ENCODE measurements around the gene PCDH1.

The PCDH1 gene

DNA sequence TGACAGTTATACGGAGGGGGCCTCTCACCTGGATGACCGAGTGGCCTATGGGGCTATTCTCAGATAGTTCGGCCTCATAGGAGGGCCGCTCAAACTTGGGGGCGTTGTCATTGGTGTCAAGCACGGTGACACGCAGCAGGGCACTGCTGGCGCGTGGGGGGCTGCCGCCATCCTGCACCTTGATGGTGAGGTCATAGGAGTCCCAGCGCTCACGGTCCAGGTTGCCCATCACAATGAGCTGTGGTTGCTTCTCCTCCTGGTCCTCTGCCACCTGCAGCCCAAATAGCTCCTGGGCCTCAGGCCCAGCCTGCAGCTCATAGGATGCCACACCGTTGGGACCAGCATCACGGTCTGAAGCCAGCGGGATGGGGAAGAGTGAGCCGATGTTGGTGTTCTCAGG, 9.7 kb downstream of the PCDH1 start:
- Histone ChIP-seq H3K4me2 (ENCODE audit: low read depth, low read length, poor library complexity, severe bottlenecking) (no peak overlapping the region), H3K9ac (ENCODE audit: low read depth, low read length, poor library complexity, severe bottlenecking) (no peak overlapping the region), H3K9me2 (replicated peaks; ENCODE audit: low read depth, low read length) (no peaks in the 10 kb centered on the region), H4K20me1 (ENCODE audit: insufficient read depth, low read length, poor library complexity, severe bottlenecking) (no peaks in the 10 kb centered on the region), H2AFZ (ENCODE audit: low read length) (no peak overlapping the region), H3K4me3 (ENCODE audit: low read length, poor library complexity, severe bottlenecking) (no peak overlapping the region), H3K4me1 (ENCODE audit: insufficient read depth, low read length, poor library complexity, severe bottlenecking) (no peaks in the 10 kb centered on the region), H3K27me3 (ENCODE audit: insufficient read depth, low read length, poor library complexity, severe bottlenecking) (no peaks in the 10 kb centered on the region), H3K9me3 (ENCODE audit: insufficient read depth, low read depth, low read length) (no peaks in the 10 kb centered on the region), H3F3A (ENCODE audit: low read depth) (no peaks in the 10 kb centered on the region), H3K79me2 (ENCODE audit: insufficient read depth, low read length) (no peaks in the 10 kb centered on the region), H3K36me3 (ENCODE audit: insufficient read depth, low read length) (no peaks in the 10 kb centered on the region)
- no peak for TF ChIP-seq EZH2phosphoT487 (IDR thresholded peaks at IDR 0.05; ENCODE audit: borderline replicate concordance)

DNA sequence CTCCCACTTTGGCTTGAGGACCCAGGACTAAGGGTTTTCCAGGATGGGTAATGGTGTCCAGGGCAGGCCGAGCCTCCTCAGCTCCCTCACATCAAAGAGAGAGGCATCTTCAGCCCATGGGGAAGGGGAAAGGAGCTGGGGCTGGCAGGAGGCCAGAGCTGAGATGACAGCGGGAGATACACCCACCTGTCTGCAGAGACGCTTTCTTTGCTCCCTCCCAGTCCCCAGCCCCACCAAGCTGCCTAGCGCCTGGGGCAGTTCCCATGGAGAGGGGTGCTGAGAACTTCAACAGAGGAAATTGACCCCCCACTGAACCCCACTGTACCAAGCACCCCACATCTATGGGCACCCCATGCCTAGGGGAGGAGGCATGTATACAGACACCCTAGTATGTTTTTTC, 10.6 kb downstream of the PCDH1 start:
- no peaks in the 10 kb centered on the region for H4K20me1 ChIP-seq (ENCODE audit: insufficient read depth, low read length, poor library complexity, severe bottlenecking)
- H3K36me3 ChIP-seq (ENCODE audit: insufficient read depth, low read length) = no peaks in the 10 kb centered on the region
- no peak overlapping the region for H3K9ac ChIP-seq (ENCODE audit: low read depth, low read length, poor library complexity, severe bottlenecking)
- H3K4me1 ChIP-seq (ENCODE audit: insufficient read depth, low read length, poor library complexity, severe bottlenecking) = no peaks in the 10 kb centered on the region
- H3K27me3 ChIP-seq (ENCODE audit: insufficient read depth, low read length, poor library complexity, severe bottlenecking) = no peaks in the 10 kb centered on the region
- H3K4me2 ChIP-seq (ENCODE audit: low read depth, low read length, poor library complexity, severe bottlenecking) = no peak overlapping the region
- no peak overlapping the region for H2AFZ ChIP-seq (ENCODE audit: low read length)
- TF ChIP-seq, protein P1, sequence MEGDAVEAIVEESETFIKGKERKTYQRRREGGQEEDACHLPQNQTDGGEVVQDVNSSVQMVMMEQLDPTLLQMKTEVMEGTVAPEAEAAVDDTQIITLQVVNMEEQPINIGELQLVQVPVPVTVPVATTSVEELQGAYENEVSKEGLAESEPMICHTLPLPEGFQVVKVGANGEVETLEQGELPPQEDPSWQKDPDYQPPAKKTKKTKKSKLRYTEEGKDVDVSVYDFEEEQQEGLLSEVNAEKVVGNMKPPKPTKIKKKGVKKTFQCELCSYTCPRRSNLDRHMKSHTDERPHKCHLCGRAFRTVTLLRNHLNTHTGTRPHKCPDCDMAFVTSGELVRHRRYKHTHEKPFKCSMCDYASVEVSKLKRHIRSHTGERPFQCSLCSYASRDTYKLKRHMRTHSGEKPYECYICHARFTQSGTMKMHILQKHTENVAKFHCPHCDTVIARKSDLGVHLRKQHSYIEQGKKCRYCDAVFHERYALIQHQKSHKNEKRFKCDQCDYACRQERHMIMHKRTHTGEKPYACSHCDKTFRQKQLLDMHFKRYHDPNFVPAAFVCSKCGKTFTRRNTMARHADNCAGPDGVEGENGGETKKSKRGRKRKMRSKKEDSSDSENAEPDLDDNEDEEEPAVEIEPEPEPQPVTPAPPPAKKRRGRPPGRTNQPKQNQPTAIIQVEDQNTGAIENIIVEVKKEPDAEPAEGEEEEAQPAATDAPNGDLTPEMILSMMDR (conservative IDR thresholded peaks at IDR 0.05; ENCODE audit: low read length) = no peak
- no peak for TF ChIP-seq EZH2phosphoT487 (IDR thresholded peaks at IDR 0.05; ENCODE audit: borderline replicate concordance)
- H3K4me3 ChIP-seq (ENCODE audit: low read length, poor library complexity, severe bottlenecking) = no peak overlapping the region
- no peaks in the 10 kb centered on the region for H3K9me2 ChIP-seq (replicated peaks; ENCODE audit: low read depth, low read length)
- H3K79me2 ChIP-seq (ENCODE audit: insufficient read depth, low read length) = no peaks in the 10 kb centered on the region
- no peaks in the 10 kb centered on the region for H3F3A ChIP-seq (ENCODE audit: low read depth)
- no peaks in the 10 kb centered on the region for H3K9me3 ChIP-seq (ENCODE audit: insufficient read depth, low read depth, low read length)

DNA sequence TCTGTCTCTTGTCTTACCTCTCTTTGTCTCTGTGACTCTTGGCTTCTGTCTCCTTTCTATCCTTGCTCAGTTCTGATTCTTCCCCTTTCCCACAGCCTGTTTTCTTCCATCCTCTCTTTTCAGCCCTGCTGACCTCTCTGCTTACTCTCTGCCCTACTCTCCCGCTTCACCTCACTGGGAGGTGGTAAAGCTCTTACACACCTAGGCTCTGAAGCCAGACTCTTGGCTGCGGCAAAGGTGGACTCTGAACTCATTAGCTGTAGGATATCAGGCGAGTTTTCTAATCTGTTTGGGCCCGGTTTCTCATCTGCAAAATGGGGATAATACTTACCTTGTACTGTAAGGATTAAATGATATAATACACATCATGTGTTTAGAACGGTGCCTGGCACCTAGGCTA, 11.1 kb downstream of the PCDH1 start:
- TF ChIP-seq, protein P1 (conservative IDR thresholded peaks at IDR 0.05; ENCODE audit: low read length) = no peak
- no peak for TF ChIP-seq EZH2phosphoT487 (IDR thresholded peaks at IDR 0.05; ENCODE audit: borderline replicate concordance)
- H3F3A ChIP-seq (ENCODE audit: low read depth) = no peaks in the 10 kb centered on the region
- H3K36me3 ChIP-seq (ENCODE audit: insufficient read depth, low read length) = no peaks in the 10 kb centered on the region
- no peaks in the 10 kb centered on the region for H3K79me2 ChIP-seq (ENCODE audit: insufficient read depth, low read length)
- no peaks in the 10 kb centered on the region for H3K9me2 ChIP-seq (replicated peaks; ENCODE audit: low read depth, low read length)
- H3K9me3 ChIP-seq (ENCODE audit: insufficient read depth, low read depth, low read length) = no peaks in the 10 kb centered on the region
- no peaks in the 10 kb centered on the region for H4K20me1 ChIP-seq (ENCODE audit: insufficient read depth, low read length, poor library complexity, severe bottlenecking)
- no peaks in the 10 kb centered on the region for H3K27me3 ChIP-seq (ENCODE audit: insufficient read depth, low read length, poor library complexity, severe bottlenecking)
- H3K4me2 ChIP-seq (ENCODE audit: low read depth, low read length, poor library complexity, severe bottlenecking) = no peak overlapping the region
- H3K4me1 ChIP-seq (ENCODE audit: insufficient read depth, low read length, poor library complexity, severe bottlenecking) = no peaks in the 10 kb centered on the region
- no peak overlapping the region for H2AFZ ChIP-seq (ENCODE audit: low read length)
- no peak overlapping the region for H3K9ac ChIP-seq (ENCODE audit: low read depth, low read length, poor library complexity, severe bottlenecking)
- H3K4me3 ChIP-seq (ENCODE audit: low read length, poor library complexity, severe bottlenecking) = no peak overlapping the region

DNA sequence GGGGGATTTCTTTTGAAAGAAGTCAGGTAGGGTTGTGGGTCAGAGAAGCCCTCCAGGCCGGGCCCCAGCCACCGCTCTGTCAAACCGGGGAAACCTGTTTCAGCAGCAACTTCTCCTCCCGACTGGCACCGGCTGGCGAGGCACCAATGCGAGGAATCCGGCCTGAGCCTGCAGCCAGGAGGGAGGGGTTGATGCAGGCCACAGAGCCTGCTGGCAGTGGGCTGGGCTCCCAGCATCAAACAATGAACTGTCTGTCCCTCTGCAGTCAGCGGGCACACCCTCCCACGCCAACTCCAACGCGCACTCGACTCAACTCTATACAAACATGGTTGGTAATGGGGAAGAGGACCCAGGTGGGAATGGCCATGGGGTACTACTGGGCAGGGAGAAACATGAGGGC, 12.1 kb downstream of the PCDH1 start:
- TF ChIP-seq, protein P1 (conservative IDR thresholded peaks at IDR 0.05; ENCODE audit: low read length) = no peak
- no peak for TF ChIP-seq EZH2phosphoT487 (IDR thresholded peaks at IDR 0.05; ENCODE audit: borderline replicate concordance)
- H3K36me3 ChIP-seq (ENCODE audit: insufficient read depth, low read length) = no peaks in the 10 kb centered on the region
- H3K27me3 ChIP-seq (ENCODE audit: insufficient read depth, low read length, poor library complexity, severe bottlenecking) = no peaks in the 10 kb centered on the region
- H3K9ac ChIP-seq (ENCODE audit: low read depth, low read length, poor library complexity, severe bottlenecking) = no peak overlapping the region
- no peaks in the 10 kb centered on the region for H4K20me1 ChIP-seq (ENCODE audit: insufficient read depth, low read length, poor library complexity, severe bottlenecking)
- H3K9me2 ChIP-seq (replicated peaks; ENCODE audit: low read depth, low read length) = no peaks in the 10 kb centered on the region
- no peaks in the 10 kb centered on the region for H3K4me1 ChIP-seq (ENCODE audit: insufficient read depth, low read length, poor library complexity, severe bottlenecking)
- H3K9me3 ChIP-seq (ENCODE audit: insufficient read depth, low read depth, low read length) = no peaks in the 10 kb centered on the region
- H2AFZ ChIP-seq (ENCODE audit: low read length) = no peak overlapping the region
- no peaks in the 10 kb centered on the region for H3K79me2 ChIP-seq (ENCODE audit: insufficient read depth, low read length)
- H3K4me3 ChIP-seq (ENCODE audit: low read length, poor library complexity, severe bottlenecking) = no peak overlapping the region
- H3F3A ChIP-seq (ENCODE audit: low read depth) = no peaks in the 10 kb centered on the region
- no peak overlapping the region for H3K4me2 ChIP-seq (ENCODE audit: low read depth, low read length, poor library complexity, severe bottlenecking)
